HCEC 1CT (cell line): ENCODE measurements around the gene SPTA1.

Experiments
- DNase-seq: peaks from one replicate; pipeline ENCODE4 v3.0.0-alpha.2; 2017

The SPTA1 gene

DNA sequence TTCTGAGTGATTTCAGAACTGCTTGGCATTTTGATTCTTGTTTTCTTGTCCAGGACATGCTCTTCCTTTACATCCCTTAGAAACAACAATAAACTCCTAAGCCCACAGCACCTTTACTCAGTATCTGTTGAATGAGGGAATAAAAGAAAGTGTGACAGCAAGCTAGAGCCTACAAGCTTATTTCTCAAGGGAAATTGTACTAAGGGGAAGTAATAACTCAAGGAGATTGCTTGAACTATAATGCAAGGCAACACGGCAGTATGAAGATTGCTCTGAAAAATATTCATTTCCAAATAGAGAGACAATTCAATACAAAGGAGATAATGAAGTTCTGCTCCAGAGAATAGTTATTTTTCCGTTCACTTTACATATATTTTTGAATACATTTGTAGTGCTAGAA is 122.7 kb downstream of the SPTA1 start:
- DNase-seq = no peak
